Measurements from ENCODE around the gene CALCOCO1.
"Not testable (repeated sequence)": the region's sequence is repeated elsewhere in the genome, so short reads cannot be mapped to it uniquely, and the experiment has no call there.

The CALCOCO1 gene

DNA sequence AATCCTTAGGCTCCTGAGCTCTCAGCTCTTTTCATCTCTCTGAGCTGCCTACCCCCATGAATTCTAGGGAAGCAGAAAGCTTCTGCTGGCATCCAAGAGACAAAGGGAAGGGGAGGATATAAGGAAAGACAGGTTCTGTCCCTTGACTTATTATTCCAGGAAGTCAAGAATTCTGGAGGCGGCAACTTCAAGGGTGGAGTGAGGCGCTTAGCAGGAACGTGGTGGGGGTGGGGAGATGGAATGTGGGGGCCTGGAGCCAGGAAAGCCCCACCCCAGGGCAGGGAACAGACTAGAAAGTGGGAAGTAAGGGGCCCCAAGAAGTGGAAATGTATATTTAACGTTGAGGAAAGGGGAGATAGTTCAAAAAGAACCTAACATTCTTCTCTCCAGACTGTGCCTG lies 1.4 kb downstream of the CALCOCO1 start:
- no peak overlapping the region for H3K4me3 ChIP-seq (ENCODE audit: low read depth, low read length)
- TF ChIP-seq, protein P1, sequence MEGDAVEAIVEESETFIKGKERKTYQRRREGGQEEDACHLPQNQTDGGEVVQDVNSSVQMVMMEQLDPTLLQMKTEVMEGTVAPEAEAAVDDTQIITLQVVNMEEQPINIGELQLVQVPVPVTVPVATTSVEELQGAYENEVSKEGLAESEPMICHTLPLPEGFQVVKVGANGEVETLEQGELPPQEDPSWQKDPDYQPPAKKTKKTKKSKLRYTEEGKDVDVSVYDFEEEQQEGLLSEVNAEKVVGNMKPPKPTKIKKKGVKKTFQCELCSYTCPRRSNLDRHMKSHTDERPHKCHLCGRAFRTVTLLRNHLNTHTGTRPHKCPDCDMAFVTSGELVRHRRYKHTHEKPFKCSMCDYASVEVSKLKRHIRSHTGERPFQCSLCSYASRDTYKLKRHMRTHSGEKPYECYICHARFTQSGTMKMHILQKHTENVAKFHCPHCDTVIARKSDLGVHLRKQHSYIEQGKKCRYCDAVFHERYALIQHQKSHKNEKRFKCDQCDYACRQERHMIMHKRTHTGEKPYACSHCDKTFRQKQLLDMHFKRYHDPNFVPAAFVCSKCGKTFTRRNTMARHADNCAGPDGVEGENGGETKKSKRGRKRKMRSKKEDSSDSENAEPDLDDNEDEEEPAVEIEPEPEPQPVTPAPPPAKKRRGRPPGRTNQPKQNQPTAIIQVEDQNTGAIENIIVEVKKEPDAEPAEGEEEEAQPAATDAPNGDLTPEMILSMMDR (IDR thresholded peaks at IDR 0.05; ENCODE audit: borderline replicate concordance, insufficient read depth, low read depth, low read length) = no peak

DNA sequence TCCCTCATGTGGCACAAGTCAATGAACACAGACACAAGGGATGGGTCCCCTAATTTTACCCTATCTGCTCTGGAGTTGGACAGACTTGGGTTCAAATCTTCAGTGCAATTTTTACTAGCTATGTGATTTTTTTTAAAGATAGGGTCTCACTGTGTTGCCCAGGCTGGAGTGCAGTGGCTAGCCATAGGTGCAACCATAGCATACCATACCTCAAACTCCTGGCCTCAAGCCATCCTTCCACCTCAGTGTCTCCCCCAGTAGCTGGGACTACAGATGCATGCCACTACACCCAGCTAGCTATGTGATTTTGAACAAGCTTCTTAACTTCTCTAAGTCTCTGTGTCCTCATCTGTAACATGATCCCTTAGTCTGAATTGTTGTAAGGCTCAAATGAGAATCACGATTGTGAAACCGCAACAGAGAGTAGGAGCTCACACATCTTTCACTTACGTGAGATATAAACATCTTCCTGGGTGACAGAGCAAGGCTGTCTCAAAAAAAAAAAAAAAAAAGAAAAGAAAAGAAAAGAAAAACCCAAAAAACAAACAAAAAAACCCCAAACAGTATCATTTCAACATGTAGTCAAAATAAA lies 4.7 kb downstream of the CALCOCO1 start:
- TF ChIP-seq, protein P1 (IDR thresholded peaks at IDR 0.05; ENCODE audit: borderline replicate concordance, insufficient read depth, low read depth, low read length) = no peak
- H3K4me3 ChIP-seq (ENCODE audit: low read depth, low read length) = no peak overlapping the region

DNA sequence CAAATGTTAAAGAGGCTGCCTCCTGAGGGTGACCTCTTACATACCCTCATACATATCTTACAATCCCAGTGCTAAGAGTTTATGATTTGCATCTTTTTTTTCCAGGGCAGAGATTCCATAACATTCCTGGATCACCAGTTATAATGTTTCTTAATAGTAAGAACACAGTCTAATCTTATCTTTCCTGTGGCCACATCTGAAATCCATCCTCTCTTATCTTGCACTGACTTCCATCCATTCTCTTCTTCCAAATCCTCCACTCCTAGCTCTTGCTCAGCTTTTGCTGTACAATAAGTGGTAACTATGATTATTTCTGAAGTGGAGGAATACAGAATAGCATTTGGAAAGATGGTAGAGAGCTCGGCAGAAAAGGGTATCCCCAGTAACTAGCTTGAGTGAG lies 6.3 kb downstream of the CALCOCO1 start:
- H3K4me3 ChIP-seq (ENCODE audit: low read depth, low read length) = no peak overlapping the region
- TF ChIP-seq, protein P1 (IDR thresholded peaks at IDR 0.05; ENCODE audit: borderline replicate concordance, insufficient read depth, low read depth, low read length) = no peak

DNA sequence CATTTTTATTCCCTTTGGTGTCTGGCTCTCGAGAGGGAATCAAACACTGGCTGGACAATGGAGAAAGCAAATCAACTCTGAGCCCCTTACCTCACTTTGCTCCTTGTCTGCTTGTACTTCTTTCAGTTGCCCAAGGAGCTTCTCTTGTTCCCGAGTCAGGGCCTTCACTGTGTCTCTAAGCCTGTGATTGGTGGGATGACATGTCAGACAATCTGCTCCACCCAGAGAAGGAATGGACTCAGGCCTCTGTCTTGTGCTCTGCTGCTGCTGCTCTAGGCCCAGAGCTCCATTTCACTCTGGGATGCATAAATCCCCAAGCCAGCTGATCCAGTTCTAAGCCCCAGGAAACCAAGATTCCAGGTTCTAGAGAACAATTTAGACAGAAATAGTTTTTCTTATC lies 7.6 kb downstream of the CALCOCO1 start:
- TF ChIP-seq, protein P1 (IDR thresholded peaks at IDR 0.05; ENCODE audit: borderline replicate concordance, insufficient read depth, low read depth, low read length) = no peak
- no peak overlapping the region for H3K4me3 ChIP-seq (ENCODE audit: low read depth, low read length)

DNA sequence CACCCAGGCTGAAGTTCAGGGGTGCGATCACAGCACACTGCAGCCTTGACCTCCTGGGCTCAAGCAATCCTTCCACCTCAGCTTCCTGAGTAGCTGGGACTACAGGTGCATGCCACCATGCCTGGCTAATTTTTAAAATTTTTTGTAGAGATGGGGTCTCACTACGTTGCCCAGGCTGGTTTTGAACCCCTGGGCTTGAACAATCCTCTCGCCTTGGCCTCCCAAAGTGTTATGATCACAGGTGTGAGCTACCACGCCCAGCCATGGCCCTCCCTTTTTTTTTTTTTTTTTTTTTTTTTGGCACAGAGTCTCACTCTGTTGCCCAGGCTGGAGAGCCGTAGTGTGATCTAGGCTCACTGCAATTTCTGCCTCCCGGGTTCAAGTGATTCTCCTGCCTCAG lies 8.7 kb downstream of the CALCOCO1 start:
- H3K4me3 ChIP-seq (ENCODE audit: low read depth, low read length) = not testable (repeated sequence)

DNA sequence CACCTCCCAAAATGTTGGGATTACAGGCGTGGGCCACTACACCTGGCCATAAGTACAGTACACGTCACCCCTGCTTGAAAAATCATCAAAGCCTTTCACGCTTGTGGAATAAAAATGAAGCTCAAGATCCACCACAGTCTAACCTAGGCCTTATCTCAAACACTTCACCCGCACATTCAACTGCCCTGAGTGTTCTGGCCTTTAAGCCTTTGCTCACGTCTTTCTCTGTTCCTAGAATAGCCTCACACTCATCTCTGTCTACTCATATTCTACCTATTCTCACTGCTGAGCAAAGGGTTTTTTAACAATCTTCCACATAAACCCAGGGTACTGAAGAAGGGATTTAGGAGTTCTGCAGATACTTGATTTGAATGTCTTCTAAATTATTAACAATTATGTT lies 9.9 kb downstream of the CALCOCO1 start:
- no peak overlapping the region for H3K4me3 ChIP-seq (ENCODE audit: low read depth, low read length)
- TF ChIP-seq, protein P1 (IDR thresholded peaks at IDR 0.05; ENCODE audit: borderline replicate concordance, insufficient read depth, low read depth, low read length) = no peak

DNA sequence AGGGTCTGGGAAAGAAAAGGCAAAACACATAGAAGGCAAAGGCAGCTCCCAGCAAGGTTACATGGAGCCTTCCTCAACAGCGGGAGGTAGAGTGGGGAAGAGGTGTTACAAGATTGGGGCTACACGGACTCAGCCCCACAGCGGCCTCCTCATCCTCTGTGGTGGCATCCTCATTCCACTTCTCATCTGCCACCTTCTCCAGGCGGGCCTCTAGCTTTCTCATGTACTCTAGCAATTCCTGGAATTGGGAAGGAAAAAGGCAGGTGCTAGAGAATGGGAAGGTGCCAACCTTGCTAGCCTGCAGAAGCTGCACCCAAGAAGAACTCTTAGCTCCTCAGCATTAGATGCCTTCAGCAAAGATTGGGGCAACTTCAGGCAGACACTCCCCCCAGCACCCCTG lies 13.2 kb downstream of the CALCOCO1 start:
- H3K4me3 ChIP-seq (ENCODE audit: low read depth, low read length) = no peak overlapping the region
- TF ChIP-seq, protein P1 (IDR thresholded peaks at IDR 0.05; ENCODE audit: borderline replicate concordance, insufficient read depth, low read depth, low read length) = no peak

DNA sequence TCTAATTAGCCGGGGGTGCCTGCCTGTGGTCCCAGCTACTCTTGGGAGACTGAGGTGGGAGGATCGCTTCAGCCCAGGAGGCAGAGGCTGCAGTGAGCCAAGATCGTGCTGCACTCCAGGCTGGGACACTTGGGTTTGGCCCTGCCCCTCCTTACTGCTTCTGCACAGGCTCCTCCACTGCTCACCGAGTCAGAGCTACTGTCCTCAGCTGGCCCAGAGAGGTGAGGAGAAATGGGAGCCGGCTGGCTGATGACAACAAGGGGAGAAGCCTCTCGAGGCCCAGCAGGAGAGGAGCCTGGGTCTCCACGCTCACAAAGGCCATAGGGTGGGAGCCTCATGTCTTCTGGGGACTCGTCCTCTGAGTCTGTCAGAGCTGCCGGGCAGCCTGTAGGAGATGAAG lies 13.7 kb downstream of the CALCOCO1 start:
- H3K4me3 ChIP-seq (ENCODE audit: low read depth, low read length) = no peak overlapping the region
- TF ChIP-seq, protein P1 (IDR thresholded peaks at IDR 0.05; ENCODE audit: borderline replicate concordance, insufficient read depth, low read depth, low read length) = no peak

Data from GM12875 (cell line).